Heart left ventricle (tissue), 16 donors: ENCODE measurements around the gene TLK2. TPM values are rescaled to one million over a fixed set of nuclear protein-coding genes. Genes with fewer than 3 reads are reported as not detected.

Source experiments
- ATAC-seq, 4 donors: fragments of 200-7000 bp; cut with Tn5 transposase; one replicate each; pipeline ENCODE4 v1.9.1; 2020 to 2022; ENCODE audit warnings: moderate library complexity in 4 of 4, mild to moderate bottlenecking in 3 of 4, moderate number of reproducible peaks in 1 of 4
- DNase-seq, 5 donors: peaks; one replicate each; pipeline ENCODE4 v3.0.0-alpha.2; 2020
- H3K27ac ChIP-seq, 12 donors: fragments of 200-600 bp; sonication (generic) in 4 of 12; one replicate each; pipeline versions ENCODE4 v1.5.0 to v1.8.0; 2016 to 2022; ENCODE audit warnings: mild to moderate bottlenecking in 2 of 12
- H3K27me3 ChIP-seq, 9 donors: fragments of 200-600 bp; sonication (generic) in 2 of 9; one replicate each; pipeline versions ENCODE4 v1.5.1 to v1.8.0; 2016 to 2022; ENCODE audit warnings: mild to moderate bottlenecking in 3 of 9
- H3K36me3 ChIP-seq, 9 donors: fragments of 200-600 bp; sonication (generic) in 2 of 9; one replicate each; pipeline versions ENCODE4 v1.5.0 to v1.8.0; 2018 to 2022; ENCODE audit warnings: mild to moderate bottlenecking in 2 of 9
- H3K4me1 ChIP-seq, 12 donors: fragments of 200-600 bp; sonication (generic) in 4 of 12; one replicate each; pipeline versions ENCODE4 v1.5.0 to v1.8.0; 2016 to 2022; ENCODE audit warnings: mild to moderate bottlenecking in 3 of 12
- H3K4me3 ChIP-seq, 12 donors: fragments of 200-600 bp; sonication (generic) in 4 of 12; one replicate each; pipeline versions ENCODE4 v1.5.0 to v1.8.0; 2017 to 2022; ENCODE audit warnings: mild to moderate bottlenecking in 9 of 12, moderate library complexity in 4 of 12
- H3K9me3 ChIP-seq, 12 donors: fragments of 200-600 bp; sonication (generic) in 4 of 12; one replicate each; pipeline versions ENCODE4 v1.5.0 to v1.8.0; 2016 to 2022; ENCODE audit warnings: mild to moderate bottlenecking in 1 of 12
- CTCF ChIP-seq, 12 donors: fragments of 200-600 bp; sonication (generic) in 4 of 12; IDR thresholded peaks; one replicate each; pipeline versions ENCODE4 v1.5.0 to v1.8.0; 2018 to 2022; ENCODE audit warnings: antibody characterized with exemption in 12 of 12, mild to moderate bottlenecking in 5 of 12
- POLR2A ChIP-seq, 2 donors: fragments of 450-650 bp; IDR thresholded peaks; one replicate each; pipeline ENCODE4 v1.6.1; 2017; ENCODE audit warnings: antibody characterized with exemption in 2 of 2, mild to moderate bottlenecking in 2 of 2, moderate library complexity in 2 of 2
- WGBS, 4 donors: extraction: QIAGEN DNeasy Blood & Tissue Kit in 2 of 4; methylation state at CpG; one replicate each; pipeline versions ENCODE4 v1.1.5 to v1.1.7; 2013 to 2018; 5-methylcytosine and 5-hydroxymethylcytosine counted together
- intact Hi-C, 10 donors: fragments of 100-400 bp; cut with DNase I; formaldehyde crosslinking; loops; one replicate each; pipeline versions ENCODE4 v1.11.1 to v1.14.2; 2022
- polyA plus RNA-seq, 2 donors: library from polyadenylated mRNA; stranded (reverse); fragments of 200-250 nt; gene quantifications; one replicate each; pipeline ENCODE4 v1.2.3, GENCODE V29; 2013
- total RNA-seq, 9 donors: library from RNA; depleted of rRNA in 2 of 9; stranded (reverse); fragments of >200 nt in 2 of 9; fragmentation: NEBNext Ultra II Directional in 3 of 9; extraction: Animal tissue kit (Norgen Biotek cat#: 25700) in 3 of 9; gene quantifications; one replicate each; pipeline versions ENCODE4 v1.1.0 to v1.2.4, GENCODE V29; 2016 to 2023
- donor health status: ischemic (EF 13 %, LVEDD 7.1; RV severe dilation, severe dysfunction).
- donor health status: healthy with polysubstance abuse.
- donor health status: DM: no; HTN: yes; CAD: no.
- donor health status: DM: no; HTN: no; CAD: no.
- donor health status: ischemic (EF 25% LVEDD 6.9; RV normal size, moderate dysfunction).
- donor health status: ischemic (EF 25% LVEDD 5.7; RV mildly dilated, moderate dysfunction).
- donor health status: healthy.
- donor health status: DM: yes; HTN: yes; CAD: no.
- donor health status: ischemic (EF 35%, LVEDD 5.7; RV mildly dilated, moderate dysfunction).
- donor health status: nonischemic (EF 11% LVEDD 7.7; RV severe dilation, severe dysfunction).
- donor health status: DM: yes; HTN: yes; CAD: no.
- donor health status: PGD.
- donor health status: ischemic (EF 29% LVEDD 5.4; RV normal size, mild dysfunction).
- donor health status: nonischemic (EF 23%, LVEDD 6.1; RV moderate dilation, normal function).

Gene TLK2
- total and polyA plus RNA-seq, 11 donors, result 11.0 to 36.8 (median 29.5) TPM

- H3K4me1 ChIP-seq, result peaks cover 0 to 18% (median 0%) of the 10 kb centered on the region in 12 donors
- H3K27ac ChIP-seq, result no peak overlapping the region
- H3K4me3 ChIP-seq, result no peak overlapping the region
- 89 to 99% (median 97%) methylated on average over 1 of the region's 1 CpG for WGBS, 4 donors
- TF ChIP-seq POLR2A (IDR thresholded peaks at IDR 0.05) (no peak), CTCF (IDR thresholded peaks at IDR 0.05) (no peak)
- DNase-seq (no peak), ATAC-seq (no peak)
- intact Hi-C loops, result no loop called here
- no peaks in the 10 kb centered on the region for H3K9me3 ChIP-seq
- peaks cover 0 to 75% (median 45%) of the 10 kb centered on the region in 9 donors for H3K36me3 ChIP-seq
- H3K27me3 ChIP-seq, result no peaks in the 10 kb centered on the region
These were observed 87.2 kb downstream of the TLK2 start for GRCh38 chr17:62565817-62566216.

GRCh38 chr17:62566996-62567578 lies 88.5 kb downstream of the TLK2 start:
- TF ChIP-seq POLR2A (IDR thresholded peaks at IDR 0.05) (no peak), CTCF (IDR thresholded peaks at IDR 0.05) (no peak)
- DNase-seq (no peak), ATAC-seq (no peak)
- WGBS, 4 donors, result 90 to 94% (median 92%) methylated on average over 4 of the region's 4 CpGs
- H3K4me1 ChIP-seq, result peaks cover 0 to 18% (median 0%) of the 10 kb centered on the region in 12 donors
- H3K27ac ChIP-seq, result no peak overlapping the region
- no peak overlapping the region for H3K4me3 ChIP-seq
- peaks cover 0 to 65% (median 41%) of the 10 kb centered on the region in 9 donors for H3K36me3 ChIP-seq
- H3K9me3 ChIP-seq, result no peaks in the 10 kb centered on the region
- intact Hi-C loops, result no loop called here
- H3K27me3 ChIP-seq, result no peaks in the 10 kb centered on the region

GRCh38 chr17:62572488-62572887 lies 93.9 kb downstream of the TLK2 start:
- peak overlapping the region in 1 of 12 donors; percentile 11 for H3K4me3 ChIP-seq
- peak overlapping the region in 10 of 12 donors; percentile 3 to 85 (median 52) for H3K27ac ChIP-seq
- H3K36me3 ChIP-seq, result peaks cover 0 to 62% (median 53%) of the 10 kb centered on the region in 9 donors
- no peak for ATAC-seq
- TF ChIP-seq POLR2A (IDR thresholded peaks at IDR 0.05) (no peak), CTCF (IDR thresholded peaks at IDR 0.05) (no peak)
- H3K9me3 ChIP-seq, result no peaks in the 10 kb centered on the region
- H3K4me1 ChIP-seq, result peaks cover 0 to 18% (median 5%) of the 10 kb centered on the region in 12 donors
- no peak for DNase-seq
- intact Hi-C loops, result no loop called here
- 61 to 70% (median 66%) methylated on average over 5 of the region's 5 CpGs for WGBS, 4 donors
- H3K27me3 ChIP-seq, result no peaks in the 10 kb centered on the region

GRCh38 chr17:62572888-62573401 lies 94.3 kb downstream of the TLK2 start:
- peaks cover 0 to 65% (median 56%) of the 10 kb centered on the region in 9 donors for H3K36me3 ChIP-seq
- H3K4me3 ChIP-seq, result peak overlapping the region in 1 of 12 donors; percentile 11
- DNase-seq (no peak), ATAC-seq (peak in 1 of 4 donors; percentile 80)
- peak overlapping the region in 10 of 12 donors; percentile 3 to 85 (median 52) for H3K27ac ChIP-seq
- intact Hi-C loops, result no loop called here
- peaks cover 0 to 18% (median 5%) of the 10 kb centered on the region in 12 donors for H3K4me1 ChIP-seq
- TF ChIP-seq POLR2A (IDR thresholded peaks at IDR 0.05) (no peak), CTCF (IDR thresholded peaks at IDR 0.05) (no peak)
- WGBS, 4 donors, result 52 to 69% (median 60%) methylated on average over 7 of the region's 7 CpGs
- no peaks in the 10 kb centered on the region for H3K27me3 ChIP-seq
- H3K9me3 ChIP-seq, result no peaks in the 10 kb centered on the region
